A549 (cell line): ENCODE data around the gene ATXN3L. TPM values are rescaled to one million over a fixed set of nuclear protein-coding genes. Genes with fewer than 3 reads are reported as not detected.

Experiments used
- ATAC-seq, 2 experiments: fragments of 200-7000 bp in 1 of 2; fragments of >200 bp in 1 of 2; cut with Nextera tagmentation in 1 of 2; cut with Tn5 transposase in 1 of 2; 3 replicates each; pipeline versions ENCODE4 v1.8.0 to v1.9.1; 2018 to 2020; ENCODE audit warnings: mild to moderate bottlenecking in 1 of 2, moderate library complexity in 1 of 2
- CTCF ChIA-PET: fragments of 300-600 bp; sonication (Branson Sonifier 250); formaldehyde crosslinking; extraction: SDS; loops from one replicate; lab custom pipeline; 2021; ENCODE audit warnings: antibody characterized with exemption, inconsistent platforms; lab: Yijun Ruan, JAX
- POLR2A ChIA-PET: fragments of 350-600 bp; formaldehyde crosslinking; extraction: SDS; loops from one replicate; lab custom pipeline; 2021; ENCODE audit warnings: antibody characterized with exemption, inconsistent platforms; lab: Yijun Ruan, JAX
- DNase-seq, 2 experiments: peaks; one replicate each; pipeline versions ENCODE4 v3.0.0 to v3.0.0-alpha.2; 2011 to 2016; ENCODE audit warnings: low read depth in 1 of 2, low spot score in 1 of 2
- FAIRE-seq: peaks from 2 replicates; lab custom pipeline; 2011; peaks lifted over from hg19 to GRCh38; lab: Jason Lieb, UNC
- H3K27ac ChIP-seq, 2 experiments: fragments of >200 bp; sonication (Bioruptor Twin); formaldehyde crosslinking; 3 replicates each; pipeline ENCODE4 v1.5.1; 2016 to 2017
- H3K4me1 ChIP-seq: fragments of >200 bp; sonication (Bioruptor Twin); formaldehyde crosslinking; 3 replicates; pipeline ENCODE4 v1.6.1; 2016
- H3K4me2 ChIP-seq: fragments of >200 bp; sonication (Bioruptor Twin); formaldehyde crosslinking; 3 replicates; pipeline ENCODE4 v1.6.1; 2016
- H3K4me3 ChIP-seq: fragments of >200 bp; sonication (Bioruptor Twin); formaldehyde crosslinking; 3 replicates; pipeline ENCODE4 v1.5.1; 2016
- H3K9me3 ChIP-seq: fragments of >200 bp; sonication (Bioruptor Twin); formaldehyde crosslinking; 3 replicates; pipeline ENCODE4 v1.6.1; 2016
- CBX8 ChIP-seq: fragments of 200-600 bp; sonication (generic); IDR thresholded peaks from 2 replicates; pipeline ENCODE4 v1.6.1; 2016
- CHD2 ChIP-seq: fragments of 150-350 bp; IDR thresholded peaks from 2 replicates; pipeline ENCODE4 v1.6.1; 2014; ENCODE audit warnings: low read length; ENCODE audit not compliant: partially characterized antibody
- CHD4 ChIP-seq: fragments of 200-600 bp; sonication (generic); IDR thresholded peaks from 2 replicates; pipeline ENCODE4 v1.6.1; 2016; ENCODE audit warnings: antibody characterized with exemption, mild to moderate bottlenecking, borderline replicate concordance
- FOSB ChIP-seq: fragments of 250-450 bp; sonication (Bioruptor Pico); IDR thresholded peaks from 2 replicates; pipeline ENCODE4 v1.5.0; 2020; ENCODE audit warnings: mild to moderate bottlenecking, moderate library complexity
- HEYL ChIP-seq: fragments of 250-450 bp; sonication (Bioruptor Pico); IDR thresholded peaks from 2 replicates; pipeline ENCODE4 v1.8.0; 2021; ENCODE audit warnings: mild to moderate bottlenecking, moderate library complexity
- HMGXB4 ChIP-seq: fragments of 250-450 bp; sonication (Bioruptor Pico); IDR thresholded peaks from 2 replicates; pipeline ENCODE4 v1.5.0; 2021; ENCODE audit warnings: mild to moderate bottlenecking, moderate library complexity, borderline replicate concordance
- HOXA7 ChIP-seq: fragments of 250-450 bp; sonication (Bioruptor Pico); IDR thresholded peaks from 2 replicates; pipeline ENCODE4 v1.5.0; 2020; ENCODE audit warnings: mild to moderate bottlenecking, moderate library complexity
- HOXB13 ChIP-seq: fragments of 250-450 bp; sonication (Bioruptor Pico); IDR thresholded peaks from 2 replicates; pipeline ENCODE4 v1.5.0; 2020; ENCODE audit warnings: low read depth, mild to moderate bottlenecking, moderate library complexity
- HOXB5 ChIP-seq: fragments of 250-450 bp; sonication (Bioruptor Pico); IDR thresholded peaks from 2 replicates; pipeline ENCODE4 v1.5.0; 2020; ENCODE audit warnings: mild to moderate bottlenecking, moderate library complexity
- JUN ChIP-seq, 2 experiments: fragments of >200 bp; sonication (Bioruptor Twin); formaldehyde crosslinking; IDR thresholded peaks; 2 replicates in 1 of 2; 3 replicates in 1 of 2; pipeline ENCODE4 v1.6.1; 2016 to 2017
- MAFK ChIP-seq: fragments of 450-650 bp; IDR thresholded peaks from 2 replicates; pipeline ENCODE4 v1.6.1; 2014; ENCODE audit not compliant: partially characterized antibody
- MAX ChIP-seq: IDR thresholded peaks from 2 replicates; pipeline ENCODE4 v1.6.1; 2012
- NFE2L2 ChIP-seq: fragments of 150-350 bp; conservative IDR thresholded peaks from 2 replicates; pipeline ENCODE4 v1.6.1; 2014; ENCODE audit warnings: low read length
- NR3C1 ChIP-seq: fragments of >200 bp; sonication (Bioruptor Twin); formaldehyde crosslinking; IDR thresholded peaks from 3 replicates; pipeline ENCODE4 v1.6.1; 2017
- RARB ChIP-seq: fragments of 250-450 bp; sonication (Bioruptor Pico); IDR thresholded peaks from 2 replicates; pipeline ENCODE4 v1.8.0; 2021; ENCODE audit warnings: mild to moderate bottlenecking, moderate library complexity
- RFX5 ChIP-seq: fragments of 450-650 bp; IDR thresholded peaks from 2 replicates; pipeline ENCODE4 v1.7.1; 2014; ENCODE audit warnings: antibody characterized with exemption, mild to moderate bottlenecking, moderate library complexity
- RNF2 ChIP-seq: fragments of 200-600 bp; sonication (generic); IDR thresholded peaks from 2 replicates; pipeline ENCODE4 v1.6.1; 2016; ENCODE audit warnings: low read depth, mild to moderate bottlenecking, antibody characterized with exemption, moderate library complexity, borderline replicate concordance
- SREBF2 ChIP-seq: fragments of 450-650 bp; IDR thresholded peaks from 2 replicates; pipeline ENCODE4 v1.6.1; 2014; ENCODE audit warnings: mild to moderate bottlenecking, moderate library complexity
- ZC3H11A ChIP-seq: fragments of 450-650 bp; IDR thresholded peaks from 2 replicates; pipeline ENCODE4 v1.6.1; 2014; ENCODE audit warnings: antibody characterized with exemption, mild to moderate bottlenecking
- ZFP36 ChIP-seq: fragments of 450-650 bp; IDR thresholded peaks from 2 replicates; pipeline ENCODE4 v1.6.1; 2014; ENCODE audit warnings: borderline replicate concordance; ENCODE audit not compliant: partially characterized antibody
- WGBS: methylation state at CpG from one replicate; pipeline ENCODE4 v1.1.6; 2017; ENCODE audit errors: missing lambda C conversion rate; 5-methylcytosine and 5-hydroxymethylcytosine counted together
- polyA plus RNA-seq, 4 experiments: library from polyadenylated mRNA; depleted of rRNA in 3 of 4; stranded (reverse); fragments of >200 nt; fragmentation: RNase III in 1 of 4; extraction: RNeasy Plus Mini Kit Qiagen cat#74134 plus additional on column Dnase treatment in 1 of 4; gene quantifications; 2 replicates in 3 of 4; 3 replicates in 1 of 4; pipeline ENCODE4 v1.2.3, GENCODE V29; 2011 to 2017
- TF ChIP-seq, protein P1 (sequence below): fragments of 150-350 bp; IDR thresholded peaks from 2 replicates; pipeline ENCODE4 v1.6.1; 2014; ENCODE audit warnings: low read depth, mild to moderate bottlenecking, low read length
- TF ChIP-seq, protein P2 (sequence below): IDR thresholded peaks from 2 replicates; pipeline ENCODE4 v1.6.1; 2012; ENCODE audit warnings: low read depth, borderline replicate concordance
- TF ChIP-seq, protein P3 (sequence below): fragments of >200 bp; sonication (Bioruptor Twin); formaldehyde crosslinking; IDR thresholded peaks from 3 replicates; pipeline ENCODE4 v1.5.1; 2016

The ATXN3L gene
- polyA plus RNA-seq, 2 of the 4 experiments (the other 2 are of a cell fraction), result not detected

DNA sequence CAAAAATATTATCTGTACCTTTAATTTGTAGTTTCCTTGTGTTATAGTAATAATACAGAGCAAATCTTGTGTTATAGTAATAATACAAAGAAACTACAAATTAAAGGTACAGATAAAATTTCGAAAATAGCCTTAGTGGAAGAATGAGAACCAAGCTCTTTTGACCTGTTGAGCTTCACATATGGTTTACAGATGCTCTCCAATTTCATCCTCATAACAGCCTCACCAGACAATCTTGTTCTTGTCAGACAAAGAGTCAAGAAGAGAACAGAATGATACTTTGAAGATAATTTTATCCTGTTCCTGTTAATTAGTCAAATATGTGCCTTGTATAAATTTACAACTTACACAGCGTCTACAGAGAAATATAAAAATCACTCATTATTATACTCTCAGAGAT is 12.8 kb downstream of the ATXN3L start:
- ATAC-seq (no peak), DNase-seq (no peak), FAIRE-seq (no peak)
- Histone ChIP-seq H3K4me2 (no peak overlapping the region), H3K4me3 (no peak overlapping the region), H3K4me1 (no peaks in the 10 kb centered on the region), H3K27ac (no peak overlapping the region), H3K9me3 (no peaks in the 10 kb centered on the region)
- TF ChIP-seq MAX (no peak), HEYL (CRISPR knock-in tag) (no peak), HMGXB4 (CRISPR knock-in tag) (no peak), RFX5 (no peak), HOXB5 (CRISPR knock-in tag) (no peak), FOSB (CRISPR knock-in tag) (no peak), SREBF2 (no peak), CHD2 (no peak), NR3C1 (no peak)
- WGBS, result 83% methylated on average over 2 of the region's 2 CpGs
- POLR2A ChIA-PET, result no interaction called here
- CTCF ChIA-PET, result interaction anchor here (1.4 kb wide), 1 partner anchor 32 kb away, joined by 3 read pairs; no protein-coding TSS in a partner anchor

DNA sequence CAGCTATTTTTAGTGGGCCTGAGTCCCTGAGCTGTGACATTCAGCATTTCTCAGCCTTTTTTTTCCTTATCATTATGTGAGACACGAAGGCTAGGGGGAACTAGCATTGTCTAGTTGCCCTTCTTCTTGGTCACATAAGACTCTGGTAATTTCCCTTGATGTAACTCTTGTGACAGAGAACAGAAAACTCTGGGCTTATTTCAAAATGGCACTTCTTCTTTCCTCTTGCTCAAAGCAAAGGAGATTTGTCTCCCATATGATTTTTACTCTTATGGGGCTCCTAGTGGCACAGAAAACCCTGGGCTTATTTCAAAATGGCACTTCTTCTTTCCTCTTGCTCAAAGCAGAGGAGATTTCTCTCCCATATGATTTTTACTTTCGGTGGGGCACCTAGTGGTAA is 14.7 kb downstream of the ATXN3L start:
- POLR2A ChIA-PET, result no interaction called here
- no peak for TF ChIP-seq HMGXB4 (CRISPR knock-in tag)
- TF ChIP-seq HOXB5 (CRISPR knock-in tag), result no peak
- TF ChIP-seq, protein P1, sequence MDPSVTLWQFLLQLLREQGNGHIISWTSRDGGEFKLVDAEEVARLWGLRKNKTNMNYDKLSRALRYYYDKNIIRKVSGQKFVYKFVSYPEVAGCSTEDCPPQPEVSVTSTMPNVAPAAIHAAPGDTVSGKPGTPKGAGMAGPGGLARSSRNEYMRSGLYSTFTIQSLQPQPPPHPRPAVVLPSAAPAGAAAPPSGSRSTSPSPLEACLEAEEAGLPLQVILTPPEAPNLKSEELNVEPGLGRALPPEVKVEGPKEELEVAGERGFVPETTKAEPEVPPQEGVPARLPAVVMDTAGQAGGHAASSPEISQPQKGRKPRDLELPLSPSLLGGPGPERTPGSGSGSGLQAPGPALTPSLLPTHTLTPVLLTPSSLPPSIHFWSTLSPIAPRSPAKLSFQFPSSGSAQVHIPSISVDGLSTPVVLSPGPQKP, result no peak
- TF ChIP-seq HOXB13 (CRISPR knock-in tag), result no peak
- TF ChIP-seq CBX8, result no peak
- TF ChIP-seq JUN (IDR thresholded peaks at IDR 0.05), result no peak
- TF ChIP-seq SREBF2, result no peak
- TF ChIP-seq MAFK, result no peak
- no peak for TF ChIP-seq RARB (CRISPR knock-in tag)
- TF ChIP-seq ZC3H11A, result no peak
- no peak for TF ChIP-seq CHD4
- TF ChIP-seq ZFP36, result no peak
- no peak for TF ChIP-seq NFE2L2
- no peak for TF ChIP-seq RNF2
- no peak for TF ChIP-seq HOXA7
- TF ChIP-seq, protein P2, sequence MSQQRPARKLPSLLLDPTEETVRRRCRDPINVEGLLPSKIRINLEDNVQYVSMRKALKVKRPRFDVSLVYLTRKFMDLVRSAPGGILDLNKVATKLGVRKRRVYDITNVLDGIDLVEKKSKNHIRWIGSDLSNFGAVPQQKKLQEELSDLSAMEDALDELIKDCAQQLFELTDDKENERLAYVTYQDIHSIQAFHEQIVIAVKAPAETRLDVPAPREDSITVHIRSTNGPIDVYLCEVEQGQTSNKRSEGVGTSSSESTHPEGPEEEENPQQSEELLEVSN, result no peak
- TF ChIP-seq, protein P3, sequence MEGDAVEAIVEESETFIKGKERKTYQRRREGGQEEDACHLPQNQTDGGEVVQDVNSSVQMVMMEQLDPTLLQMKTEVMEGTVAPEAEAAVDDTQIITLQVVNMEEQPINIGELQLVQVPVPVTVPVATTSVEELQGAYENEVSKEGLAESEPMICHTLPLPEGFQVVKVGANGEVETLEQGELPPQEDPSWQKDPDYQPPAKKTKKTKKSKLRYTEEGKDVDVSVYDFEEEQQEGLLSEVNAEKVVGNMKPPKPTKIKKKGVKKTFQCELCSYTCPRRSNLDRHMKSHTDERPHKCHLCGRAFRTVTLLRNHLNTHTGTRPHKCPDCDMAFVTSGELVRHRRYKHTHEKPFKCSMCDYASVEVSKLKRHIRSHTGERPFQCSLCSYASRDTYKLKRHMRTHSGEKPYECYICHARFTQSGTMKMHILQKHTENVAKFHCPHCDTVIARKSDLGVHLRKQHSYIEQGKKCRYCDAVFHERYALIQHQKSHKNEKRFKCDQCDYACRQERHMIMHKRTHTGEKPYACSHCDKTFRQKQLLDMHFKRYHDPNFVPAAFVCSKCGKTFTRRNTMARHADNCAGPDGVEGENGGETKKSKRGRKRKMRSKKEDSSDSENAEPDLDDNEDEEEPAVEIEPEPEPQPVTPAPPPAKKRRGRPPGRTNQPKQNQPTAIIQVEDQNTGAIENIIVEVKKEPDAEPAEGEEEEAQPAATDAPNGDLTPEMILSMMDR, result no peak
- DNase-seq, result no peak
- H3K9me3 ChIP-seq, result no peaks in the 10 kb centered on the region
- H3K4me2 ChIP-seq, result no peak overlapping the region
- 79% methylated on average over 2 of the region's 2 CpGs for WGBS
- H3K4me1 ChIP-seq, result peaks cover 2% of the 10 kb centered on the region; the same call in 1 of the 3 replicates
- no peak for ATAC-seq
- H3K4me3 ChIP-seq, result no peak overlapping the region
- FAIRE-seq, result no peak
- no peak overlapping the region for H3K27ac ChIP-seq
- CTCF ChIA-PET, result interaction anchor here (0.7 kb wide), 1 partner anchor 14 kb away, joined by 3 read pairs; no protein-coding TSS in a partner anchor
